Endothelial cell of umbilical vein (primary cell): ENCODE data around the gene FHOD3. TPM values are rescaled to one million over a fixed set of nuclear protein-coding genes. Genes with fewer than 3 reads are reported as not detected.

Source experiments
- BruUV-seq: library from RNA; stranded (reverse); fragments of 400-500 nt; replicated peaks from 2 replicates; lab custom pipeline; 2021; lab: Mats Ljungman, UMichigan
- CTCF ChIA-PET: fragments of 300-600, 350-600 bp; sonication (Branson Sonifier 250); formaldehyde crosslinking; loops from one replicate; lab custom pipeline; 2021; ENCODE audit warnings: antibody characterized with exemption, inconsistent platforms; lab: Charles Lee
- POLR2A ChIA-PET: fragments of 300-600, 350-600 bp; sonication (Branson Sonifier 250); formaldehyde crosslinking; loops from one replicate; lab custom pipeline; 2021; ENCODE audit warnings: antibody characterized with exemption, inconsistent platforms; lab: Charles Lee
- DNase-seq: peaks from one replicate; pipeline ENCODE4 v3.0.0-alpha.2; 2011; ENCODE audit warnings: low read depth, low spot score
- FAIRE-seq: peaks from 2 replicates; lab custom pipeline; 2011; peaks lifted over from hg19 to GRCh38; lab: Jason Lieb, UNC
- H2AFZ ChIP-seq: 2 replicates; pipeline ENCODE4 v1.6.0; 2012; ENCODE audit warnings: low read depth, low read length, control low read depth, inconsistent platforms
- H3K27ac ChIP-seq: 2 replicates; pipeline ENCODE4 v1.5.1; 2011; ENCODE audit warnings: low read depth, mild to moderate bottlenecking, control low read depth, low read length, moderate library complexity; ENCODE audit not compliant: insufficient read depth
- H3K27me3 ChIP-seq, 2 experiments: 2 replicates each; pipeline versions ENCODE4 v1.6.0 to v1.6.1; 2011; ENCODE audit warnings: low read length in 2 of 2, mixed read lengths in 1 of 2; ENCODE audit not compliant: control insufficient read depth in 2 of 2, insufficient read depth in 2 of 2
- H3K36me3 ChIP-seq, 2 experiments: 2 replicates in 1 of 2; 3 replicates in 1 of 2; pipeline ENCODE4 v1.5.1; 2011; ENCODE audit warnings: low read length in 2 of 2, mild to moderate bottlenecking in 1 of 2, moderate library complexity in 1 of 2; ENCODE audit not compliant: control insufficient read depth in 2 of 2, insufficient read depth in 2 of 2; ENCODE audit errors: extremely low read depth in 1 of 2
- H3K4me1 ChIP-seq: 3 replicates; pipeline ENCODE4 v1.5.1; 2011; ENCODE audit warnings: mild to moderate bottlenecking, low read length; ENCODE audit not compliant: control insufficient read depth, insufficient read depth; ENCODE audit errors: extremely low read depth
- H3K4me2 ChIP-seq: 2 replicates; pipeline ENCODE4 v1.6.1; 2011; ENCODE audit warnings: low read length, control low read depth, mixed read lengths; ENCODE audit not compliant: insufficient read depth
- H3K4me3 ChIP-seq, 3 experiments: fragments of 200-600 bp in 1 of 3; sonication (generic), shearing (Covaris generic) in 1 of 3; replicated peaks in 1 of 3; 2 replicates each; pipeline ENCODE4 v1.5.1; 2011 to 2016; ENCODE audit warnings: control low read depth in 3 of 3, low read length in 3 of 3, mild to moderate bottlenecking in 2 of 3, inconsistent platforms in 1 of 3, low read depth in 1 of 3, moderate library complexity in 1 of 3; ENCODE audit not compliant: insufficient read depth in 1 of 3
- H3K79me2 ChIP-seq: 2 replicates; pipeline ENCODE4 v1.6.0; 2012; ENCODE audit warnings: low read length, inconsistent platforms; ENCODE audit not compliant: control insufficient read depth, insufficient read depth
- H3K9ac ChIP-seq: replicated peaks from 2 replicates; pipeline ENCODE3; 2011; ENCODE audit warnings: low read length, control low read depth; ENCODE audit not compliant: insufficient read depth; ENCODE audit errors: extremely low read depth
- H3K9me1 ChIP-seq: replicated peaks from 3 replicates; pipeline ENCODE4 v1.6.0; 2011; ENCODE audit warnings: mild to moderate bottlenecking, low read length; ENCODE audit not compliant: control insufficient read depth, insufficient read depth; ENCODE audit errors: extremely low read depth
- H3K9me3 ChIP-seq: replicated peaks from 2 replicates; pipeline ENCODE4 v1.5.1; 2012; ENCODE audit warnings: low read length, inconsistent platforms; ENCODE audit not compliant: control insufficient read depth, insufficient read depth
- H4K20me1 ChIP-seq: replicated peaks from 2 replicates; pipeline ENCODE3; 2011; ENCODE audit warnings: mild to moderate bottlenecking, low read length; ENCODE audit not compliant: control insufficient read depth, insufficient read depth; ENCODE audit errors: extremely low read depth
- EZH2 ChIP-seq: IDR thresholded peaks from 2 replicates; pipeline ENCODE4 v1.6.1; 2012; ENCODE audit warnings: borderline replicate concordance, low read depth, mild to moderate bottlenecking, moderate library complexity, low read length, inconsistent platforms; ENCODE audit not compliant: severe bottlenecking
- FOS ChIP-seq: IDR thresholded peaks from 2 replicates; pipeline ENCODE4 v1.6.1; 2011; ENCODE audit warnings: mild to moderate bottlenecking, low read length, moderate library complexity, borderline replicate concordance; ENCODE audit not compliant: insufficient read depth
- GATA2 ChIP-seq: IDR thresholded peaks from 2 replicates; pipeline ENCODE4 v1.7.0; 2011; ENCODE audit warnings: low read depth, mild to moderate bottlenecking, moderate library complexity, mixed read lengths, low read length; ENCODE audit not compliant: insufficient read length, insufficient read depth
- JUN ChIP-seq: IDR thresholded peaks from 2 replicates; pipeline ENCODE4 v1.6.1; 2011; ENCODE audit warnings: borderline replicate concordance, low read depth; ENCODE audit not compliant: insufficient read length, insufficient read depth
- MAX ChIP-seq: IDR thresholded peaks from 2 replicates; pipeline ENCODE4 v1.6.1; 2011; ENCODE audit not compliant: insufficient read depth, insufficient read length
- MYC ChIP-seq: IDR thresholded peaks from one replicate; pipeline ENCODE4 v1.6.1; 2011; ENCODE audit warnings: mild to moderate bottlenecking, low read depth, low read length
- POLR2A ChIP-seq: IDR thresholded peaks from 2 replicates; pipeline ENCODE4 v1.6.1; 2012; ENCODE audit warnings: low read depth, mild to moderate bottlenecking, control low read depth, low read length
- POLR2AphosphoS5 ChIP-seq: IDR thresholded peaks from 2 replicates; pipeline ENCODE4 v1.6.1; 2012; ENCODE audit warnings: low read depth, mild to moderate bottlenecking, control low read depth, low read length, moderate library complexity; ENCODE audit not compliant: insufficient read depth
- dilution Hi-C: fragments of 300-500 bp; cut with MboI; formaldehyde crosslinking; loops from one replicate; pipeline ENCODE4 v1.15.0; 2019; ENCODE audit warnings: low sequenced_read_pairs; ENCODE audit not compliant: extremely low pct_ligation_motif_present
- intact Hi-C: fragments of 100-400 bp; cut with micrococcal nuclease; formaldehyde crosslinking; loops from one replicate; pipeline ENCODE4 v1.10.0; 2022
- polyA plus RNA-seq, 4 experiments: library from polyadenylated mRNA; depleted of rRNA in 3 of 4; stranded (reverse) in 3 of 4; unstranded in 1 of 4; fragments of >200 nt; gene quantifications; 2 replicates each; pipeline versions ENCODE4 v1.2.1 to v1.2.3, GENCODE V29; 2011 to 2012; ENCODE audit warnings: missing spikeins in 1 of 4
- total RNA-seq: library from RNA; stranded (reverse); gene quantifications from 2 replicates; pipeline ENCODE4 v1.2.3, GENCODE V29; 2021
- TF ChIP-seq, protein P1 (sequence below), 2 donors: IDR thresholded peaks; 1 replicate in 1 of 2; 2 replicates in 1 of 2; pipeline ENCODE4 v1.5.1; 2011; ENCODE audit warnings: low read length in 2 of 2, mild to moderate bottlenecking in 2 of 2, moderate library complexity in 2 of 2, control low read depth in 1 of 2, inconsistent platforms in 1 of 2, low read depth in 1 of 2; ENCODE audit not compliant: insufficient read depth in 1 of 2; ENCODE audit errors: extremely low read depth in 1 of 2

The FHOD3 gene
- total and polyA plus RNA-seq, 2 donors (not counting 3 experiments of a cell fraction or from before 2014, with no cell fraction given) = 0.06 to 1.5 TPM

DNA sequence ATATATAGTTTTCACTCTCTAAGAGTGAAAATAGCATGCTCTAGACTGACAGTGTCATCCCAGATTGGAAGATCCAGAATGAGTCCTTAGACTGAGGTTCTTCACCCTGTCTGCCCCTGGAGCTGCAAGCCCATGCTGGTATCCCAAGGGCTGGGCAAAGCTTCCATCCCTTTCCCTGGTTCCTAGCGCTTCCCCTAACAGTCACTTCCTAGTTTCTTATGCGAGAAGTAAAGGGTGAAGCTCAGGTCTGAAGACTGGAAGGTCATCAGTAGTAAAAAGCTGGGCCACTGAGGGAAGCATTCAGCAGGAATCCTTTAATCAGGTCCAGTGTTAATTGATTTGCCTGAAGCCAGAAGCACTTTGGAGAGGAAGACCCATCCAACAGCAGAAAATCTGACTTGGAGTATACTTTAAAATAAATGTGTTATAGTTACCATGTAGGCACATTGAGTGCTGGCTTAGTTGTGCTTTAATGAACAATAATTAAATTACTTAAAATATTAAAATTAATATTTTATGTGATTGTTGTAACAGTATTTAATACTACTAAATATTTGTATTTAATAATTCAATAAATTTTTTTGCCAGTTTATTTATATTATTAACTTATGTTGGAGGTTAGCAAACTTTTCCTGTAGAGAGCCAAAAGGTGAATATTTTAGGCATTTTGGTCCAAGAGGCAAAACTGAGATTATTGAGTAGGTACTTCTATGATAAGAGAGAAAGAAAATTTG lies 237.9 kb downstream of the FHOD3 start:
- intact Hi-C loops = no loop called here
- FAIRE-seq = no peak

More for the DNA sequence above, 237.9 kb downstream of the FHOD3 start:
- BruUV-seq = no TSS peak
- TF ChIP-seq EZH2 = no peak
- TF ChIP-seq GATA2 = no peak
- no peak for TF ChIP-seq JUN
- TF ChIP-seq POLR2A = no peak
- TF ChIP-seq POLR2AphosphoS5 = no peak
- no peak for TF ChIP-seq MYC
- TF ChIP-seq FOS = no peak
- TF ChIP-seq MAX = no peak
- TF ChIP-seq, protein P1, sequence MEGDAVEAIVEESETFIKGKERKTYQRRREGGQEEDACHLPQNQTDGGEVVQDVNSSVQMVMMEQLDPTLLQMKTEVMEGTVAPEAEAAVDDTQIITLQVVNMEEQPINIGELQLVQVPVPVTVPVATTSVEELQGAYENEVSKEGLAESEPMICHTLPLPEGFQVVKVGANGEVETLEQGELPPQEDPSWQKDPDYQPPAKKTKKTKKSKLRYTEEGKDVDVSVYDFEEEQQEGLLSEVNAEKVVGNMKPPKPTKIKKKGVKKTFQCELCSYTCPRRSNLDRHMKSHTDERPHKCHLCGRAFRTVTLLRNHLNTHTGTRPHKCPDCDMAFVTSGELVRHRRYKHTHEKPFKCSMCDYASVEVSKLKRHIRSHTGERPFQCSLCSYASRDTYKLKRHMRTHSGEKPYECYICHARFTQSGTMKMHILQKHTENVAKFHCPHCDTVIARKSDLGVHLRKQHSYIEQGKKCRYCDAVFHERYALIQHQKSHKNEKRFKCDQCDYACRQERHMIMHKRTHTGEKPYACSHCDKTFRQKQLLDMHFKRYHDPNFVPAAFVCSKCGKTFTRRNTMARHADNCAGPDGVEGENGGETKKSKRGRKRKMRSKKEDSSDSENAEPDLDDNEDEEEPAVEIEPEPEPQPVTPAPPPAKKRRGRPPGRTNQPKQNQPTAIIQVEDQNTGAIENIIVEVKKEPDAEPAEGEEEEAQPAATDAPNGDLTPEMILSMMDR (IDR thresholded peaks at IDR 0.05; ENCODE audit: extremely low read depth in 1 of 2, insufficient read depth in 1 of 2, low read depth in 1 of 2, low read length in 2 of 2) = no peak
- Histone ChIP-seq H3K9ac (no peak overlapping the region), H3K27ac (no peak overlapping the region), H3K9me3 (no peaks in the 10 kb centered on the region), H3K36me3 (no peaks in the 10 kb centered on the region), H4K20me1 (no peaks in the 10 kb centered on the region), H3K27me3 (no peaks in the 10 kb centered on the region), H3K4me1 (no peaks in the 10 kb centered on the region), H3K4me2 (no peak overlapping the region), H3K9me1 (no peaks in the 10 kb centered on the region), H3K4me3 (no peak overlapping the region), H3K79me2 (no peaks in the 10 kb centered on the region), H2AFZ (no peak overlapping the region)
- CTCF ChIA-PET = no interaction called here
- POLR2A ChIA-PET = no interaction called here
- no peak for DNase-seq
- dilution Hi-C loops = no loop called here
